ENCODE data around the gene CIDEC. TPM values are rescaled to one million over a fixed set of nuclear protein-coding genes. Genes with fewer than 3 reads are reported as not detected.
"Not testable (repeated sequence)": the region's sequence is repeated elsewhere in the genome, so short reads cannot be mapped to it uniquely, and the experiment has no call there.

Gene CIDEC
- total RNA-seq, 2 donors from 2014 or later: not detected

DNA sequence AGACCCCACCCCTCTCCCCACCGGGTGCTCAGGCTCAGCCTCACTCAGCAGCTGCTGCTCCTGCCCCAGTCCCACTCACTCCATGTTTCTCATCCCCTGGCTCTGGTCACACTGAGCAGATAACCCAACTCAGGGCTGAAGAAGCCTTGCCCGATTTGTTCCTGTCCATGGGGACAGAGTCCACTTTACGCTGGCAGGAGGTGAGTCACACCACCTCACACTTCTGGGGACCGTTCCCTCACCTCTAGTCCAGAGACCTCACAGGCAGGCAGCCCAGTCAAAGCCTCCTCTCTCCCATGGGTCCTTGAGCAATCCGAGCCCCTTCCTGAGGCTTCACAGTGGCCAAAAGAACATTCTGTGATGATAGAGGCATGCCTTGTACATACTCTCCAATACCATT, 1.4 kb downstream of the CIDEC start:
- no peaks in the 10 kb centered on the region for H3K9me3 ChIP-seq (ENCODE audit: control insufficient read depth, low read length, poor library complexity, severe bottlenecking)
- Mint-ChIP-seq H3K36me3 (ENCODE audit: low read depth) (no peaks in the 10 kb centered on the region), H3K27me3 (peaks cover 11% of the 10 kb centered on the region), H3K4me3 (no peak overlapping the region), H3K27ac (no peak overlapping the region), H3K4me1 (no peaks in the 10 kb centered on the region)
- DNase-seq (no peak), ATAC-seq (no peak)

- peaks cover 11% of the 10 kb centered on the region for H3K27me3 Mint-ChIP-seq
- no peak overlapping the region for H3K27ac Mint-ChIP-seq
- H3K9me3 ChIP-seq (ENCODE audit: control insufficient read depth, low read length, poor library complexity, severe bottlenecking): no peaks in the 10 kb centered on the region
- no peak for DNase-seq
- H3K4me3 Mint-ChIP-seq: no peak overlapping the region
- H3K36me3 Mint-ChIP-seq (ENCODE audit: low read depth): no peaks in the 10 kb centered on the region
- ATAC-seq: no peak
- H3K4me1 Mint-ChIP-seq: peaks cover 3% of the 10 kb centered on the region
These were observed 3.1 kb downstream of the CIDEC start for GRCh38 chr3:9876991-9877390.

GRCh38 chr3:9876255-9876654, 3.8 kb downstream of the CIDEC start:
- not testable (repeated sequence) for H3K4me1 Mint-ChIP-seq
- peaks cover 11% of the 10 kb centered on the region for H3K27me3 Mint-ChIP-seq

DNA sequence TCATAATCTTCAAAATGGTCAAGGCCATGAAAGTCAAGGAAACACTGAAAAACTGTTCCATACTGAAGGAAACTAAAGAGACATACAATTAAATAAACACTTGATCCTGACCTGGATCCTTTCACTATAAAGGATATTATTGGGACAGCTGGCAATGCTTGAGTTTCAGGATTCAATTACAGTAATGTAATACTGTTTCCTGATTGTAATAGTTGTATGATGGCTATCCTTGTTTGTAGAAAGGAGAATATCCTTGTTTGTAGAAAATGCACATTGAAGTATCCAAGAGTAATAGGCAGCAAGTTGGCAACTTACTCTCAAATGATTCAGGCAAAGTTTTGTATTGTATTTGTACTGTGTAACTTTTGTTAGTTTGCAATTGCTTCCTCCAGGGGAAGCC, 4.6 kb downstream of the CIDEC start:
- Mint-ChIP-seq H3K27ac (no peak overlapping the region), H3K27me3 (peaks cover 11% of the 10 kb centered on the region), H3K4me1 (peaks cover 3% of the 10 kb centered on the region), H3K4me3 (no peak overlapping the region), H3K36me3 (ENCODE audit: low read depth) (no peaks in the 10 kb centered on the region)
- H3K9me3 ChIP-seq (ENCODE audit: control insufficient read depth, low read length, poor library complexity, severe bottlenecking): no peaks in the 10 kb centered on the region
- ATAC-seq (no peak), DNase-seq (no peak)

More at GRCh38 chr3:9876255-9876654, 3.8 kb downstream of the CIDEC start:
- not testable (repeated sequence) for H3K27ac Mint-ChIP-seq; H3K36me3 Mint-ChIP-seq (ENCODE audit: low read depth); H3K4me3 Mint-ChIP-seq; ATAC-seq; H3K9me3 ChIP-seq (ENCODE audit: control insufficient read depth, low read length, poor library complexity, severe bottlenecking); DNase-seq

- not testable (repeated sequence) for DNase-seq; H3K4me3 Mint-ChIP-seq; H3K4me1 Mint-ChIP-seq; H3K36me3 Mint-ChIP-seq (ENCODE audit: low read depth); H3K27me3 Mint-ChIP-seq; H3K9me3 ChIP-seq (ENCODE audit: control insufficient read depth, low read length, poor library complexity, severe bottlenecking); ATAC-seq; H3K27ac Mint-ChIP-seq
These were observed 8.0 kb downstream of the CIDEC start for GRCh38 chr3:9872067-9872466.

DNA sequence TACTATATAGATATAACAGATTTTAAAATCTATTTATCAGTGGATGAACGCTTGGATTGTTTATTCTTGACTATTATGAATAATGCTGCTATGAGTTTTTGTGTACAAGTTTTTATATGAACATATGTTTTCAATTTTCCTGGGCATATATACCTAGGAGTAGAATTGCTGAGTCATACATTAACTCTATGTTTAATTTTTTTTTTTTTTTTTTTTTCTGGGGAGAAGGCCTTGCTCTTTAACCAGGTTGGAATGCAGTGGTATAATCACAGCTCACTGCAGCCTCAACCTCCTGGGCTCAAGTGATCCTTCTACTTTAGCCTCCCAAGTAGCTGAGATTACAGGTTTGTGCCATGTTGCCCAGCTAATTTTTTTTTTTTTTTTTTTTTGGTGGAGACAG, 9.1 kb downstream of the CIDEC start:
- ATAC-seq (no peak), DNase-seq (no peak)
- Mint-ChIP-seq H3K36me3 (ENCODE audit: low read depth) (no peaks in the 10 kb centered on the region), H3K27me3 (peaks cover 5% of the 10 kb centered on the region), H3K4me1 (peaks cover 3% of the 10 kb centered on the region), H3K27ac (no peak overlapping the region), H3K4me3 (no peak overlapping the region)
- no peaks in the 10 kb centered on the region for H3K9me3 ChIP-seq (ENCODE audit: control insufficient read depth, low read length, poor library complexity, severe bottlenecking)

GRCh38 chr3:9869955-9870354, 10.1 kb downstream of the CIDEC start:
- ATAC-seq (no peak), DNase-seq (no peak)
- H3K36me3 Mint-ChIP-seq (ENCODE audit: low read depth): no peaks in the 10 kb centered on the region
- H3K27ac Mint-ChIP-seq: no peak overlapping the region
- no peaks in the 10 kb centered on the region for H3K27me3 Mint-ChIP-seq
- H3K9me3 ChIP-seq (ENCODE audit: control insufficient read depth, low read length, poor library complexity, severe bottlenecking): no peaks in the 10 kb centered on the region
- peaks cover 3% of the 10 kb centered on the region for H3K4me1 Mint-ChIP-seq
- no peak overlapping the region for H3K4me3 Mint-ChIP-seq

GRCh38 chr3:9867106-9867505, 12.9 kb downstream of the CIDEC start:
- ATAC-seq (no peak), DNase-seq (no peak)
- no peaks in the 10 kb centered on the region for H3K9me3 ChIP-seq (ENCODE audit: control insufficient read depth, low read length, poor library complexity, severe bottlenecking)
- Mint-ChIP-seq H3K27ac (no peak overlapping the region), H3K4me3 (no peak overlapping the region), H3K4me1 (peaks cover 3% of the 10 kb centered on the region), H3K27me3 (peaks cover 8% of the 10 kb centered on the region), H3K36me3 (ENCODE audit: low read depth) (no peaks in the 10 kb centered on the region)

DNA sequence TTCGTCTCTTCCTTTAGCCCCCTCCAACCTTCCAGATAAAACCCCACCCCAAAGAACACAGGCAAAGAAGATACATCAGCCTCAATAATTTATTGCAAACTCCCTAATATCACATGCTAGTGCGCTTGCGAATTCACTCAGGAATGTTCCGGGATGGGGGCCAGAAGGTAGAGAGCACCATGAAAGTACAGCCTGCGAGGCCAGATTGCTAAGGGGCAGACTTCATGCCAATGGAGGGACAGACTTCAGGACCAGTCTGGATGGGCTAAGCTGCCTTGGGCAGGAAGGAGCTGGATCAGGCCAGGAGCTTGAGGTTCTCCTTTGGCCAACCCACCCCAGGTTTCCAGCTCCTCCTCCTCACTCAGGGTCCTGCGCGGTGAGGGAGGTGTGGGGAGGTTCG, 13.4 kb downstream of the CIDEC start:
- DNase-seq (no peak), ATAC-seq (no peak)
- H3K27me3 Mint-ChIP-seq: peaks cover 12% of the 10 kb centered on the region
- no peaks in the 10 kb centered on the region for H3K9me3 ChIP-seq (ENCODE audit: control insufficient read depth, low read length, poor library complexity, severe bottlenecking)
- no peak overlapping the region for H3K27ac Mint-ChIP-seq
- peaks cover 3% of the 10 kb centered on the region for H3K4me1 Mint-ChIP-seq
- no peak overlapping the region for H3K4me3 Mint-ChIP-seq
- H3K36me3 Mint-ChIP-seq (ENCODE audit: low read depth): no peaks in the 10 kb centered on the region

DNA sequence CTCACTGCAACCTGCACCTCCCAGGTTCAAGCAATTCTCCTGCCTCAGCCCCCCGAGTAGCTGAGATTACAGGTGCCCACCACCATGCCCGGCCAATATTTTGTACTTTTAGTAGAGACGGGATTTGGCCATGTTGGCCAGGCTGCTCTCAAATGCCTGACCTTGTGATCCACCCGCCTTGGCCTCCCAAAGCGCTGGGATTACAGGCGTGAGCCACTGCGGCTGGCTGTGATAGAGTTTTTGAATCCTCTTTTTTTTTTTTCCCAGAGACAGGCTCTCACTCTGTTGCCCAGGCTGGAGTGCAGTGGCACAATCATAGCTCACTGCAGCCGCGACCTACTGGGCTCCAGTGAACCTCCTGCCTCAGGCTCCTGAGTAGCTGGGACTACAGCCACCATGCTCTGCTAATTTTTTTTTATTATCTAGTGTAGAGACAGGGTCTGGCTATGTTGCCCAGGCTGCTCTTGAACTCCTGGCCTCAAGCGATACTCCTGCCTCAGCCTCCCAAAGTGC, 14.9 kb downstream of the CIDEC start:
- not testable (repeated sequence) for H3K27ac Mint-ChIP-seq; ATAC-seq; DNase-seq; H3K36me3 Mint-ChIP-seq (ENCODE audit: low read depth); H3K4me3 Mint-ChIP-seq; H3K4me1 Mint-ChIP-seq; H3K9me3 ChIP-seq (ENCODE audit: control insufficient read depth, low read length, poor library complexity, severe bottlenecking)
- H3K27me3 Mint-ChIP-seq: peaks cover 13% of the 10 kb centered on the region

GRCh38 chr3:9864200-9864927, 15.7 kb downstream of the CIDEC start:
- no peak for ATAC-seq
- Mint-ChIP-seq H3K4me3 (no peak overlapping the region), H3K27ac (no peak overlapping the region), H3K4me1 (peaks cover 3% of the 10 kb centered on the region), H3K36me3 (ENCODE audit: low read depth) (no peaks in the 10 kb centered on the region), H3K27me3 (peaks cover 13% of the 10 kb centered on the region)
- no peak for DNase-seq
- no peaks in the 10 kb centered on the region for H3K9me3 ChIP-seq (ENCODE audit: control insufficient read depth, low read length, poor library complexity, severe bottlenecking)

DNA sequence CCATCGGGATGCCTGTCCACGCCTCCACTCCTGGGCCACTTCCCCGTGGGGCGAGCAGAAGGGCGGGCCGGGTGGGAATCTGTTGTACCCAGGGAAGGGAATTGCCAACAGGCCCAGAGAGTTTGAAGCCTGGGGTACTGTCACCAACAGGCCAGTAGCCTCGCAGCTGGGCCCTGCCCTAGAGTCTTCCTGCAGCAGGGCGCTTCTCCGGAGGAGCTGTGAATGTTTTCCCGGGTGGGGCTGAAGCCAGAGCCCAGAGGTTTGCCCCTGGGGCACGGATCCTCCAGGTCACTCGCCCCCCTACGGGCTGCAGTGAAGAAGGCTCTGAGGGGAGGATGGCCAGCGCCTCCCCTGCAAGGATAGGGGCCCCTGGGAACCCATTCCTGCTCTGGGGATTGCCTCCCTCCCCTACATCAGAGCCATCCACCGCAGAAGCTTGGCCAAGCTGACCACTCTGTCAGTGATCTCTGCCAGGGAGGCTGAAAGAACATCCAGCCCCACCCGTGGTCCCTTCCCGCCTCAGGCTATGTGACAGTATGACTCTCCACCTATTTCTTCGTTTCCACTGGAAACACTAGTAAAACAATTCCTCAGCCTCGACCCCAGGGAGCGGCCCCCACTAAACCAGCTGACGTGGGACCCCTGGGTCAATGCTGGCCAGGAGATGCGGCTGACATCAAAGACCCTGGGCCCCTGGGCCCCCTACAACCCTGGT, 16.8 kb downstream of the CIDEC start:
- ATAC-seq: no peak
- peaks cover 3% of the 10 kb centered on the region for H3K4me1 Mint-ChIP-seq
- no peak for DNase-seq
- no peaks in the 10 kb centered on the region for H3K36me3 Mint-ChIP-seq (ENCODE audit: low read depth)
- no peak overlapping the region for H3K27ac Mint-ChIP-seq
- H3K27me3 Mint-ChIP-seq: peaks cover 13% of the 10 kb centered on the region
- H3K4me3 Mint-ChIP-seq: no peak overlapping the region
- no peaks in the 10 kb centered on the region for H3K9me3 ChIP-seq (ENCODE audit: control insufficient read depth, low read length, poor library complexity, severe bottlenecking)

- no peaks in the 10 kb centered on the region for H3K9me3 ChIP-seq (ENCODE audit: control insufficient read depth, low read length, poor library complexity, severe bottlenecking)
- peak in 2 of 3 donors; percentile 21 to 22 for DNase-seq
- H3K27me3 Mint-ChIP-seq: peaks cover 13% of the 10 kb centered on the region
- peak; percentile 78 for ATAC-seq
- H3K36me3 Mint-ChIP-seq (ENCODE audit: low read depth): no peaks in the 10 kb centered on the region
- peak overlapping the region; percentile 61 for H3K4me3 Mint-ChIP-seq
- peak overlapping the region; percentile 3 for H3K27ac Mint-ChIP-seq
- H3K4me1 Mint-ChIP-seq: peaks cover 3% of the 10 kb centered on the region
These were observed 17.5 kb downstream of the CIDEC start for GRCh38 chr3:9862391-9863057.
